ENCODE results near the gene KIZ. TPM values are rescaled to one million over a fixed set of nuclear protein-coding genes. Genes with fewer than 3 reads are reported as not detected.

KIZ gene
- total RNA-seq, 2 experiments from 2014 or later = 17.3 to 22.1 TPM

- no peak overlapping the region for H3K27ac Mint-ChIP-seq
- no peak overlapping the region for H3K4me3 Mint-ChIP-seq
- ChIA-PET POLR2A (no interaction called here), CTCF (no interaction called here)
- DNase-seq = no peak
- H3K27me3 Mint-ChIP-seq = peaks cover 50% of the 10 kb centered on the region
- H3K4me1 Mint-ChIP-seq = peaks cover 5% of the 10 kb centered on the region
- no peaks in the 10 kb centered on the region for H3K9me3 Mint-ChIP-seq
- H3K36me3 Mint-ChIP-seq (ENCODE audit: low read depth) = no peaks in the 10 kb centered on the region
These were observed 15.1 kb upstream of the KIZ start for GRCh38 chr20:21110811-21111210.

- Mint-ChIP-seq H3K36me3 (ENCODE audit: low read depth) (no peaks in the 10 kb centered on the region), H3K27ac (no peak overlapping the region), H3K4me1 (peaks cover 5% of the 10 kb centered on the region), H3K27me3 (peaks cover 46% of the 10 kb centered on the region), H3K4me3 (no peak overlapping the region), H3K9me3 (no peaks in the 10 kb centered on the region)
- CTCF ChIA-PET = no interaction called here
- POLR2A ChIA-PET = no interaction called here
- DNase-seq = no peak
These were observed 14.5 kb upstream of the KIZ start for GRCh38 chr20:21111416-21111815.

GRCh38 chr20:21113697-21114096, 12.2 kb upstream of the KIZ start:
- Mint-ChIP-seq H3K27me3 (peaks cover 39% of the 10 kb centered on the region), H3K36me3 (ENCODE audit: low read depth) (no peaks in the 10 kb centered on the region), H3K4me1 (peaks cover 3% of the 10 kb centered on the region), H3K4me3 (no peak overlapping the region), H3K27ac (no peak overlapping the region), H3K9me3 (no peaks in the 10 kb centered on the region)
- CTCF ChIA-PET = no interaction called here
- POLR2A ChIA-PET = no interaction called here
- no peak for DNase-seq

- DNase-seq = no peak
- ChIA-PET CTCF (no interaction called here), POLR2A (no interaction called here)
- Mint-ChIP-seq H3K9me3 (no peaks in the 10 kb centered on the region), H3K4me3 (no peak overlapping the region), H3K27me3 (peaks cover 39% of the 10 kb centered on the region), H3K36me3 (ENCODE audit: low read depth) (no peaks in the 10 kb centered on the region), H3K27ac (no peak overlapping the region), H3K4me1 (peaks cover 3% of the 10 kb centered on the region)
These were observed 11.3 kb upstream of the KIZ start for GRCh38 chr20:21114584-21114983.

GRCh38 chr20:21117521-21117920, 8.4 kb upstream of the KIZ start:
- ChIA-PET POLR2A (no interaction called here), CTCF (no interaction called here)
- Mint-ChIP-seq H3K4me1 (peaks cover 3% of the 10 kb centered on the region), H3K27me3 (peaks cover 29% of the 10 kb centered on the region), H3K27ac (no peak overlapping the region), H3K36me3 (ENCODE audit: low read depth) (no peaks in the 10 kb centered on the region), H3K9me3 (no peaks in the 10 kb centered on the region), H3K4me3 (no peak overlapping the region)
- no peak for DNase-seq

GRCh38 chr20:21118138-21118537, 7.7 kb upstream of the KIZ start:
- Mint-ChIP-seq H3K9me3 (no peaks in the 10 kb centered on the region), H3K36me3 (ENCODE audit: low read depth) (no peaks in the 10 kb centered on the region), H3K4me1 (peaks cover 3% of the 10 kb centered on the region), H3K4me3 (no peak overlapping the region), H3K27me3 (peaks cover 28% of the 10 kb centered on the region), H3K27ac (no peak overlapping the region)
- DNase-seq = no peak
- CTCF ChIA-PET = no interaction called here
- POLR2A ChIA-PET = no interaction called here

GRCh38 chr20:21118782-21119181, 7.1 kb upstream of the KIZ start:
- POLR2A ChIA-PET = no interaction called here
- Mint-ChIP-seq H3K36me3 (ENCODE audit: low read depth) (no peaks in the 10 kb centered on the region), H3K4me3 (no peak overlapping the region), H3K4me1 (peaks cover 3% of the 10 kb centered on the region), H3K27ac (no peak overlapping the region), H3K27me3 (peaks cover 26% of the 10 kb centered on the region), H3K9me3 (no peaks in the 10 kb centered on the region)
- CTCF ChIA-PET = no interaction called here
- DNase-seq = no peak

- ChIA-PET POLR2A (no interaction called here), CTCF (no interaction called here)
- H3K4me1 Mint-ChIP-seq = peaks cover 31% of the 10 kb centered on the region
- H3K4me3 Mint-ChIP-seq = no peak overlapping the region
- H3K27me3 Mint-ChIP-seq = peaks cover 2% of the 10 kb centered on the region
- H3K27ac Mint-ChIP-seq = no peak overlapping the region
- H3K9me3 Mint-ChIP-seq = no peaks in the 10 kb centered on the region
- DNase-seq = no peak
- no peaks in the 10 kb centered on the region for H3K36me3 Mint-ChIP-seq (ENCODE audit: low read depth)
These were observed 1.7 kb upstream of the KIZ start for GRCh38 chr20:21124190-21124589.

GRCh38 chr20:21125072-21125848, 622 bp upstream of the KIZ start:
- Mint-ChIP-seq H3K4me1 (peaks cover 31% of the 10 kb centered on the region), H3K36me3 (ENCODE audit: low read depth) (no peaks in the 10 kb centered on the region), H3K9me3 (no peaks in the 10 kb centered on the region)

GRCh38 chr20:21126581-21126870, 644 bp downstream of the KIZ start:
- ChIA-PET POLR2A (interaction anchor here (0.6 to 1.7 kb wide), 6 partner anchors 9 to 431 kb away, joined by 3 to 13 read pairs (median 4); no protein-coding TSS in a partner anchor), CTCF (interaction anchor here (0.6 to 1.6 kb wide), 7 partner anchors 10 to 379 kb away, joined by 3 to 5 read pairs (median 3); no protein-coding TSS in a partner anchor)
- peaks cover 31% of the 10 kb centered on the region for H3K4me1 Mint-ChIP-seq
- peaks cover 1% of the 10 kb centered on the region for H3K27me3 Mint-ChIP-seq
- no peak for DNase-seq
- no peaks in the 10 kb centered on the region for H3K9me3 Mint-ChIP-seq
- peak overlapping the region; percentile 88 for H3K4me3 Mint-ChIP-seq
- no peaks in the 10 kb centered on the region for H3K36me3 Mint-ChIP-seq (ENCODE audit: low read depth)
- H3K27ac Mint-ChIP-seq = peak overlapping the region; percentile 64

More at GRCh38 chr20:21125072-21125848, 622 bp upstream of the KIZ start:
- CTCF ChIA-PET = interaction anchor here (0.5 to 1.6 kb wide), 6 partner anchors 11 to 265 kb away, joined by 3 to 5 read pairs (median 4); no protein-coding TSS in a partner anchor
- peak overlapping the region; percentile 61 for H3K27ac Mint-ChIP-seq
- POLR2A ChIA-PET = interaction anchor here (1.3 to 1.7 kb wide), 3 partner anchors 34 to 432 kb away, joined by 4 to 5 read pairs (median 4); no protein-coding TSS in a partner anchor
- DNase-seq = no peak
- H3K27me3 Mint-ChIP-seq = peaks cover 1% of the 10 kb centered on the region
- H3K4me3 Mint-ChIP-seq = peak overlapping the region; percentile 88

GRCh38 chr20:21127201-21127981, 1.5 kb downstream of the KIZ start:
- Mint-ChIP-seq H3K27me3 (no peaks in the 10 kb centered on the region), H3K27ac (no peak overlapping the region), H3K4me1 (peaks cover 31% of the 10 kb centered on the region), H3K4me3 (peak overlapping the region; percentile 88), H3K9me3 (no peaks in the 10 kb centered on the region), H3K36me3 (ENCODE audit: low read depth) (no peaks in the 10 kb centered on the region)
- no peak for DNase-seq
- ChIA-PET CTCF (interaction anchor here (0.9 to 1.6 kb wide), 3 partner anchors 27 to 378 kb away, joined by 3 to 5 read pairs (median 5); no protein-coding TSS in a partner anchor), POLR2A (interaction anchor here (0.7 to 1.5 kb wide), 3 partner anchors 8 to 25 kb away, joined by 3 to 13 read pairs (median 5); no protein-coding TSS in a partner anchor)

- Mint-ChIP-seq H3K9me3 (no peaks in the 10 kb centered on the region), H3K27ac (no peak overlapping the region), H3K36me3 (ENCODE audit: low read depth) (peaks cover 4% of the 10 kb centered on the region), H3K4me3 (no peak overlapping the region), H3K27me3 (no peaks in the 10 kb centered on the region), H3K4me1 (peaks cover 33% of the 10 kb centered on the region)
- DNase-seq = no peak
- ChIA-PET CTCF (interaction anchor here (0.8 to 2.6 kb wide), 3 partner anchors 37 to 106 kb away, joined by 3 to 8 read pairs (median 3); no protein-coding TSS in a partner anchor), POLR2A (no interaction called here)
These were observed 4.0 kb downstream of the KIZ start for GRCh38 chr20:21129861-21130260.

- no peaks in the 10 kb centered on the region for H3K27me3 Mint-ChIP-seq
- H3K27ac Mint-ChIP-seq = no peak overlapping the region
- H3K4me1 Mint-ChIP-seq = peaks cover 11% of the 10 kb centered on the region
- no peak for DNase-seq
- ChIA-PET POLR2A (no interaction called here), CTCF (no interaction called here)
- H3K4me3 Mint-ChIP-seq = no peak overlapping the region
- peaks cover 8% of the 10 kb centered on the region for H3K36me3 Mint-ChIP-seq (ENCODE audit: low read depth)
- H3K9me3 Mint-ChIP-seq = no peaks in the 10 kb centered on the region
These were observed 7.5 kb downstream of the KIZ start for GRCh38 chr20:21133404-21133803.
